Hematopoietic multipotent progenitor cell treated with erythropoietin and hydrocortisone succinate and interleukin-3 and kit ligand, for 4 days (in vitro differentiated cells): Measurements from ENCODE around the gene TRA2B.

Source experiments
- DNase-seq: peaks from one replicate; pipeline ENCODE4 v3.0.0-alpha.2; 2015

TRA2B gene

GRCh38 chr3:185949515-185949914 lies 11.7 kb upstream of the TRA2B start:
- no peak for DNase-seq

GRCh38 chr3:185948292-185948691 lies 10.5 kb upstream of the TRA2B start:
- no peak for DNase-seq

GRCh38 chr3:185943760-185944106 lies 5.9 kb upstream of the TRA2B start:
- no peak for DNase-seq

GRCh38 chr3:185942907-185943759 lies 5.3 kb upstream of the TRA2B start:
- DNase-seq: peak; percentile 90

GRCh38 chr3:185942396-185942795 lies 4.6 kb upstream of the TRA2B start:
- DNase-seq: no peak

GRCh38 chr3:185940951-185941350 lies 3.1 kb upstream of the TRA2B start:
- no peak for DNase-seq

- peak; percentile 48 for DNase-seq
Measured at GRCh38 chr3:185939721-185940120, 1.9 kb upstream of the TRA2B start.

GRCh38 chr3:185936814-185937688 lies 763 bp downstream of the TRA2B start:
- peak; percentile 96 for DNase-seq

- DNase-seq: no peak
Measured at GRCh38 chr3:185936273-185936629, 1.6 kb downstream of the TRA2B start.

- DNase-seq: peak; percentile 52
Measured at GRCh38 chr3:185935465-185936272, 2.1 kb downstream of the TRA2B start.

- no peak for DNase-seq
Measured at GRCh38 chr3:185934767-185935464, 2.9 kb downstream of the TRA2B start.

- no peak for DNase-seq
Measured at GRCh38 chr3:185934174-185934557, 3.6 kb downstream of the TRA2B start.

- DNase-seq: no peak
Measured at GRCh38 chr3:185933374-185934173, 4.2 kb downstream of the TRA2B start.

- peak; percentile 37 for DNase-seq
Measured at GRCh38 chr3:185931777-185932612, 5.8 kb downstream of the TRA2B start.

- no peak for DNase-seq
Measured at GRCh38 chr3:185930393-185931107, 7.3 kb downstream of the TRA2B start.

GRCh38 chr3:185929192-185930151 lies 8.3 kb downstream of the TRA2B start:
- DNase-seq: no peak

GRCh38 chr3:185928496-185928895 lies 9.3 kb downstream of the TRA2B start:
- no peak for DNase-seq

- no peak for DNase-seq
Measured at GRCh38 chr3:185927501-185928200, 10.2 kb downstream of the TRA2B start.
